NCI-H2029 (cell line): ENCODE data around the gene PSMB5.

Experiments used
- DNase-seq: peaks from one replicate; lab custom pipeline; 2025; lab: John Stamatoyannopoulos, UW

The PSMB5 gene

DNA sequence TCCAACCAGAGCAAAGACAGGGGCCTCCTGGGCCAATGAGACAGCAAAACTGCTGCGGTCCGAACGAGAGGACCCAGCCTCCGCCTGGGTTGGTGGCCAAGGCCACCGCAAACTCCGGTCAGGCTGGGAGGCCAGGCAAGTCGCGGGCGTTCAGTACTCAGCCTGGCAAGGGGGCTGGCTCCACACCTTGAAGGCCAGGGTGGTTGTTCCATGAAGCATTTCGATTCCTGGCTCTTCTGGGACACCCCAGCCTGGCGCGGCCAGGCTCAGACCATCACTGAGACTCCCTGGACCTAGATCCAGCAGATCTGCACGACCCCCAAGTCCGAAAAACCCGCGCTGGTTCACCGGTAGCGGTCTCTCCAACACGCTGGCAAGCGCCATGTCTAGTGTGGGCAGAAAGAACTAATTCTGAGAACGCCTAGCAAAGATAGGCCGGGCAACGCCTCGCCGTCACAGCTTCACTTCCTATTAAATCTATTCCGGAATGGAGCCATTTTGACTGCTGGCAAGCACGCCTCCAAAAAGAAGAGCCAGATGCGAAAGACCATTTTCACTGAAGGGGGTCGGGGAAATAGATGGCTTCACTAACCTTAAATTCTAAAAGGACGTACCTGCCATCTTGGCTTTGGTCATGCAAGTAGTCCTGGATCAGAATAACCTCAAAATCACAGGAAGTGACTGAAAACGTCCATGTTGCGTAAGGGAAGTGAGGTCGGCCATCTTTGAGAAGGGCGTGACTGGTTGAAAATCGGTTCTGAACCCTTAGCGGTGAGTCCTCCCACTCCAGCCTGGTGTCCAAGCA lies at the start of gene PSMB5:
TSS of gene PSMB5 (minus strand) at position 403 of the 805 bp plus-strand sequence. CDS start at position 384, 19 bp downstream.
- no peak for DNase-seq

DNA sequence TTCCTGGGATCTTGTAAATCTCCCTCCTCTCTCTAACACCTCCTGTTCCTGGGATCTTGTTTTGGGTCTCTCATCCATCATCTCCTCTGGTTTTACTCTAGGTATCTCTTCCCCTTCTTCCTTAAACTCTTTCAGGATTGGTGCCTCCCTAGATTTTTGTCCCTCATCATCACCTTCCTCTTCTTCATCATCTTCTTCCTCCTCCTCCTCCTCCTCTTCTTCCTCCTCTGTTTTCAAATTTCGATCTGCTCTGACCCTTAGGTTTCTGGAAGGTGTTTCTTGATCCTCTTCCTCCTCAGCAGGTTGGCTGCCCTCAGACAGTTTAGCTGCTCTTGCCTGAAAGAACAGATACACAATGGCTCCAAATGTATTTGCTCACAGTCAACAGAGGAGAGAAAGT lies 45.8 kb upstream of the PSMB5 start:
- no peak for DNase-seq

DNA sequence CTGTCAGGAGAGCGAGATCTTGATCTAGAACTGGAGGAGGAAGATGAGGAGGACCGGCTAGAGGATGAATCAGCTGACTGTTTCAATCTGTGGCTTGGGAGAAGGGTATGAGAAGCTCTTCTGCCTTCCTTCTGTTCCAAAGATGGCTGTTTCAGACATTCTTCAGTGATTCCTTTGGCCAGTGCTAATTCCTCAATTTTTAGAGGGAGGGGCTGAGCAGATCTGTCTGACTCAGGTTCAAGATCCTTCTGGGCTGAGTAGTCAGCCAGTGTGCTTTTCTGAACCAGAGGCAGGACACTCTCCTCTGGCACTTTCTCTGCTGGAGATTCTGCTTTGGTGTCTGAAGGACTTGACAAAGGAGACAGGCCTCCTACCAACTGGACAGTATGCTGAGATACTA lies 45.0 kb upstream of the PSMB5 start:
- DNase-seq: no peak

DNA sequence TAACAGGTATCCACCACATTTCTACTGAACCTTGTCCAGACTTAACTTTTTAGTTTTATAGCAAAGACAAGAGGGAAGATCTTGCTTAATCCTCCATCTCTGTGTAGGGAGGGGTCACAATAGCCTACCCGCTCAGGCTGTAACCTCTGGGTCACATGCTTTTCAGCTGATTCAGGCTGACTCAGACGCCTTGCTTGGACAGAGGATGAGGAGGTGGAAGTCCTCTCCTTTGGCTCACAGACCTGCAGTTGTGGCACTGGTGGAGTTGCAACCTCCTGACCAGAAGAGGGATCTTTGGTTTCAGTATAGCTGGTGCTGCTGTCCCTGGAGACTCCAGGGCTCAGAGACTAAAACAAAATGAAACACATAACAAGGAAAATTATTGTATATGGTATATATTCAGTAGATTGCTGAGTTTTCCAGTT lies 44.0 kb upstream of the PSMB5 start:
- DNase-seq: no peak

DNA sequence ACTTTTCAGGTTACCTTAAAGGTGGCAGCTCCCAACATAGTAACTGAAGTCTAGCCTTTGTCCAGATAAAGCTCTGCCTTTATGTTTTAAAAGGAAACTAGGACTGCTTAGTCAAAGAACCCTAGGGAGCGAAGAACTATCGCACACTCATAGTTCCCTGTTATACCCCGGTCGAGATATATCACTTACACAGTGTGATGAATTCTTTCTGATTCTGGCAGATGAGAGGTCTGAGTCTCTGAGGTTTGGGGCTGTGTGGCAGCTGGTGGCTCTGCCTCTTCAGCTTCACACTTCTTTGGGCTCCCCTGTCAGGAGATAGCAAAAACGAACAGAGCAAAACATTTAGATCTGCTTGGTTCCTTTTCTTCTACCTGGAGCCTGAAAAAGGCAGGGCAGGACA lies 43.3 kb upstream of the PSMB5 start:
- DNase-seq: no peak

DNA sequence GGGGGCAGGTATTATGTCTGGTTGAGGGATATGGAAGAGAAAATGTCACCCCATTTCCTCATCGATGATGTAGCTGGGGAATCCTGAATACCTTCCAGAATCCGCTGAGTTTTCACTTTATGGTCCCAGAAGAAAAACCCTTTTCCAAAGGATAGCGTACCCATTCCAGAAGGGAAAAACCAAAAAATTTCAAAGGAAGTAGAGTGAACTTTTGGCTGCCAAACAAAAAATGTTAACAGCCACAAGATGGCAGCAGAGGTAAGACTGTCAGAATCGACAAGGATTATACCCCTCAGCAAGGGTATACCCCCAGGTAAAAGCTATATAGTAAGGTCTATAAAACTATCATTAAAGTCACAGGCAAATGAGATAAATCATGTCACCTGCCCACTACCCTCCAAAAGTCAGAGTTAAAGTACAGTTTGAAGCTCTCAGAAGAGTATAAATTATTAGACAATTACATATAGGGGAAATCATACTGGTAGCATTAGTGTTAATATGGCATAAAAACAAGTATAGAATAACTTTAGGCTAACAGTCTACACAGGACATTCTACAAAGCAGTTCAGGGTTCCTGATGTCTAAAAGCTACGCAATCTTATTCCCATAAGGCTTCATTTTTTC lies 42.2 kb upstream of the PSMB5 start:
- DNase-seq: no peak

DNA sequence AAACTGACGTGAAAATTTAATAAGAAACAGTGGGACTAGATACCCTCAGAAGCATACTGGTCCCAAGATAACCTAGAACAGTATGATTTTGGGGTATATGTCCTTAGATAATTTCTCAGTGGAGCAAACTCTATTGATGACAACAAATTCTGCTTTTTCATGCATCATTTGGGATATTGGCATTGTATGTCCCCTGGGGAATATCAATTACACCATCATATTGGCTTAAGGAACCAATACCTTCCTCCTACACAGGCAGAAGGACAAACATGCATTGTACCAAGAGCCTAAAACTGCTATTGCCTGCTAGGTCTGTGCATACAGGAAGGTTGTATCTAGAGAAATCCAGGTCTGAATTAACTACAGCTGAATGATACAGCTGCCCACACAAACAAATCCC lies 40.2 kb upstream of the PSMB5 start:
- no peak for DNase-seq

DNA sequence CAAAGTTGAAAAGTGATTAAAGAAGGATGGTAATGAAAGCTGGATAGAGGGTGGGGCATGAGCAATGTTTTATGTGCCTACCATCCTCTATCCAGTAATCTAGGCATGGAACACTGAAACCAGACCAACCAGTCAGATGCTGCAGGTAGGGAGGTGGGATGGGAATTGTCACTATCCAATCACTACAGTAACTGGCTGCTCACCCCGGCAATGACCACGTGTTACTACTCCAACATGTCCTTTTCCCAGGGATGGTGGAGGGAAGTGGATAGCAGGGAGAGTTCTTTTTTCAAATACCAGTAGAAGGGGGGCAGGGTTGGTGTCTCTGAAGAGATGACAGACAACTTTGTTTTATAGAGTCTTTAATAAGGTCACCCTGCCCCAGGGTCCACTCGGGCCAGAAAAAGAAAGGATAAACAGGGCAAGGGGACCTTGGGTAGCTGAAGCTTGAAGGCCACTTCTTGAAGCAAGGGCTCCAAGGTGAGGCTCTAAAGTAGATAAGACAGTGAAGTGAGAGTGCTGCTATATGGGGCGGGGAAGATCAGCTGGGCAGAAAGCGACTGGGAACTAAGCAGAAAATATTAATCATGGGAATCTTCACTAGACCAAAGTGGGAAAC lies 37.3 kb upstream of the PSMB5 start:
- no peak for DNase-seq

DNA sequence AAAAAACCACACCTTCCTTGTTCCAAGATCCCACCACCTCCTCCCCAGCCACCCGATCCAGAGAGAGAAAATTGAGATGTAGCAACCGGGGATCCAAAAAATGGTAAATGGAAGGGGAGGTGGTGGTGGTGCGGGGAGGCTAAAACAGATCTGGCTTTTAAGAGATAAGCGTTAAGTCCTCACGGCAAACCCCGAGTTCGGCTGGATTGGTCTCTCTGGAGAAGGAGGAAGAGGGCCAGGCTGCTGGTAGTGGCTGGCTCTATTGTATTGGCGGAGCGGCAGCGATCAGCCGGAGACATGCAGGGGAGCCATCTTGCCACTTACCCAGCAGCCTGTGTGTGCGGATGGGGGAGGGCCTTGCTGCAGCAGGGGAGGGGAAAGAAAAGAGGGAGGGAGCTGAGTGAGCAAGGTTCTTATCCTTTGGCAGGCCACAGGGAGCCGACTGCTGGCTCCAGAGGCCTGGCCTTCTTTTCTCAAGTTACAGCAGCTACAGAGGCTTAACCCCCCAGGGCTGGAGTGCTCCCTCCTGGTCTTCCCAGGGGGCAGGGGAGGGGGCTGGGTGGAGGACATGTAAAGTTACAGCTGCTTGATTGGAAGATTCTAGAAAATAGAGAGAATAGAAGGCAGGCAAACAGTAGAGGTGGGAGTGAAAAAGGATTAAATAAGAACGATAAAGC lies 36.7 kb upstream of the PSMB5 start:
- no peak for DNase-seq

DNA sequence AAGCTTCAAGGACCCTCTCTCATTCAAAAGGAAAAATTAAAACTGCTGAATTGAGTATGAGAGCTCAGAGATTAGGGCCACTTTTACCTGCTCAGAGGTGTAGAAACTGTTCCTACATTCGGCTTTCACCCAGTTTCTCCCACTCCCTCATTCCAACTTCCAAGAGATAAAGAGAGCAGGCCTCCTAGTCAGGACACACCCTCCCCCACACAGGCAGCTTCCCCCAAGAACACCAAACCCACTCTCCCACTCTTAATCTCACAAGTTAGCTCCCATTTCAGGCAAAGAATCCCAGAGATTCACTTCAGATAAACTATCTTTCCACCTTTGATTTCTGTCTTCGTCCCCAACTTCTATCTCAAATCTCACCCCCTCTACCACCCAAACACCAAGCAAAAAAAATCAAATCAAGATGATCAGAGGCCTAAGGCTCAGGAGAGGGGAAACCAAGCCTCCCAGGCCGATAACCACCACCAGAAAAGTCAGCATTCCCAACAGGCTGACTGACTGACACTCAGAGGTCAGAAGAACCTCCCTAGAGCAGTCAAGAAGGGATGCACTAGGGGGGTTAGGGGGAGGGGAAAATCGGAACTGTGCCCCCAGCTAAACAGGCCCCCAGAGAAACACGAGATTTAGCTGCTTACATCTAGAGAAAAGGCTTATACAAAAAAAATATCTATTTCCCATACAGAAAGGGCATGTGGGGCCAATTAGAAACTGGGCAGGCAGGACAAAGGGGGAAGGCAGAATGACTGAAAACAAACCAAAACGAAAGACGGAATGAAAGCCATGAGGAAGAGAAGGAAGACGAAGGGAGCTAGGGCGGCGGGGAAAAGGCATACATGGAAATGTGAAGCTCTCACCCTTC lies 35.8 kb upstream of the PSMB5 start:
- DNase-seq: no peak

DNA sequence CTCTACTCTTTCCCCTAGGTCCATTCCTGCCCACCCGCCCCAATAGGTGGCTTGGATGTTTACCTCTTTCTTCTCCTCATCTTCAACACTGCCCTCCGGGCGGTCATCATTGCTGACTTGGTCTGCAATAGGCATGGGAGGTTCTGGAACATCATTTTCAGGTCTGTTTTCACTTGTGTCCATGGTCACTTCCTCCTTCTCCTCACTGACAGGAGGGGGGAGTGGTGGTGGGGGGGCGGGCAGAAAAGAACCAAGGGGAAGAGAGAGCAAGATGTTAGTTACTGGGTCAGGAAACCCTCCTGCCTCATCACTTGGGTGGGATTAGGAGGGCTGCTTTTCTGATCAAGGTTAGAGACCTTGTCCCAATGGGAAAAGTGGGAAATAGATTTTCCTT lies 34.7 kb upstream of the PSMB5 start:
- no peak for DNase-seq

DNA sequence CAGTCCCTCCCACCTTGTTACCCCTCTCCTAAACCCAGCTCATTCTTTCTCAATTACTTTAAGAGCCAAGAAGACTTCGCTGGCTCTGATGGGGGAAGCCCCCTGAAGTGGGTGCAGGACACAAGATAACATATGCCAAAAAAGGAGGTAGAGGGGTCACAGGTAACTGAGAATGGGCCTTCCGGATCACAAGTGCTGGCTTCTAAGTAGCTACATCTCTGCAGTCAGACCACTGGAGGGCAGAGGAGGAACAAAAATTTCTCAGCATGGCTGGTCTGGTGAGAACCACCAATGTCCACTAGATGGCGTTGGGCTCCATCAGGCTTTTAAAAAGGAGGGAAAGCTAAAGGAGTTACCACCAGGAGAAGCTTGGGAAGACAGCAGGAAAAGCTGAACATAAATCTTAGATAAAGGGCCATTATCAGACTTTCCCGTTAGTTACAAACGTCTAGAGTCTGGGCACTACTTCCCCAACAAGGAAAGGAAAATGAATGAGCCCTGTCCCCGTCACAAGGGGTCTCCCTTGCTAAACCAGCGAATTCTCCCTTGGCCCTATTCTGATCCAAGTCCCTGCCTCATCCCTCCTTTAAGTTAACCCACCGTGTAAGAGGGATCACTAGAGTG lies 34.2 kb upstream of the PSMB5 start:
- no peak for DNase-seq

DNA sequence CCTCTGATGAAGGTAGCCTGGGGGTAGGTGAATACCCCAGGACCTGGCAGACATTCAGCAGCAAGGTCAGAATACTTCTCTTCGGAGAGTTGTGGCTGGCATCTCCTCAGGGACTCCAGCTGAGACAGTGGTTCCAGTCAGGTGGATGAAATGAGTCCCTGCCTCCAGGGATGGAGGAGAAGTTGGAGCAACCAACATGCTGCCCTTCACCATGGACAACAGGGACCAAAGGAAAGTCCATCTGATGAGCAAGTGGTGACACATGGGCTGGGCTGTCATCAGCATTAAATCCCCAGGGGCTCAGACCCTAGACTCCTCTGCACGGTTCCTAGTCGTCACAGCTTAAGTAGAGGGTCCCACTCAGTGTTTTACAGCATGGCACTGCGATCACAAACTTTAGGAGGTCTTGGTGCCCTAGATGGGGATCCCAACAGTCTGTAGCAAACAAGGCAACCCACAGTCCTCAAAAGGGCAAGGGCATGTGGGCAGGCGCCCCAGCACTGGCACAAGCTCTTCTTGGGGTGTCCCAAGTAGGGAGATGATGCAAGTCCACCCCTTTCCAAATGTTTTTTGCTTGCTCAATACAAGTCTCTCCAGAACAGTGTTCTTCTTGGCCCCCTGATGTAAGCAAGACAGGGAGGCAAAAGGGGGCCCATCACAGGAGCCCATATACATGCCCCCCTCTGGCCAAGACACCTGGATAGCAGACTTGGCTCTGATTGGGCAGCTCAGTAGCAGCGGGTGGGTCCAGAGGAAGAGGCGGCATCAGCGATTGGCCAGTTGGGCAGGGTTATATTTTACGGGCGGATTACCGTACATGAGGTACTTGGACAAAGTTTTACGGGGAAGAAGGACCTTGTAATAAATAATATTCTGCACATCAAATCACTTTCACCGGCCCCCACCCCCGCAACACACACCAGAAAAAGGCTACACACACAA lies 33.4 kb upstream of the PSMB5 start:
- DNase-seq: no peak

DNA sequence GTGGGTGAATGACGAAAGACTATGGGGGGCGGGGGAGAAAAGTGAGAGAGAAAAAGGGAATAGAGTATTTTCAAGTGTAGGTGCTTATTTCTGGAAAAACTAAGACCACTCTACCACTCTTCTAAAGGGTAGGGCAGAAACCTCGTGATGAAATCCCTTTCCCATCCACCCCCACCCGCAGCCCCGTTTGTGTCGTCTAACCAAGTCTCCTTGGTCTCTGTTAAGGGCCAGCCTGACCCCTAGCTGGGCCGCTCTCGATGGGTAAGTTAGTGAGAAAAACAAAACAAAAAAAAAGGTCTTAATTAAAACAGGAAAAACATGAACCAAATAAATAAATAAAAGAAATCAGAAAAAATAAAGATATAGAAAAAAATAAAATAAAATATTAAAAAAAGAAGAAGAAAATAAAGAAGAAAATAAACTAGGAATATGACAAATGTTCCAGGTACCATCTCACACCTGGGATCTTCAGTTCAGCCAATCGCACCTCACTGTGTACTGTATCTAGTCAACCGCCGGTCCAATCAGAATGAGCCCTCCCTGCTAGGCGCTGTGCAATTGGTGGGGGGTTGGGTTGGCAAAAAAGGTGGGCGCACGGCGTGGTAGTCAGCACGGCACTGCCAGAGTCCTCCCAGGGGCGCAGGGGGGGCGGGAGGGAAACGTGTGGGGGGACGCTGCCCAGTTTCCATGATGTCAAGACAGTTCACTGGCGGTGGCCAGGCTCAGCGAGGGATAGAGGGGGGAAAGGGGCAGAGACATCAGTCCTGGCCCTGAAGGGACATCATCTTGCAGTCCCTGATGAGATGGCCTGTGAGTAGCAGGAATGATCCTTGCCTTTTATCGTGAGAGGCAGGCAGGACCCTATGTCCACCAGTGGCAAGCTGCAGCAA lies 32.4 kb upstream of the PSMB5 start:
- no peak for DNase-seq

DNA sequence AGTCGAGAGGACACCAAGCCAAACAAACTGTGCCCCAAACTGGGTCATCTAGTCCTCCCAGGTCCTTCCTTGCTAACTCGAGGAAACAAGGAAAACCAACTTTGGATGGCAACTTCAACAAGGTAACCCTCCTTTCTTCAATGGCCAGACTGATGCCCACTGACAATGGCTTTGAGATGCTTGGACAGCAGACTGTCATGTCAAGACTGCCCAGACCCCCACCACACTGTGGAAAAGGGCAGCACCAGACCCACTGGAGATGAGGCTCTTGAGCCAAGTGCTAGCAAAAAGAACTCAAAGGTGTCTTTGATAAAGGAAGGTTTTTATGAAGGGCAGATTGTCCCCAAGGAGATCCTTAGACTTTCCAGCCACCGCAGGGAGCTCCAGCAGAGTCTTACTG lies 31.7 kb upstream of the PSMB5 start:
- DNase-seq: no peak

DNA sequence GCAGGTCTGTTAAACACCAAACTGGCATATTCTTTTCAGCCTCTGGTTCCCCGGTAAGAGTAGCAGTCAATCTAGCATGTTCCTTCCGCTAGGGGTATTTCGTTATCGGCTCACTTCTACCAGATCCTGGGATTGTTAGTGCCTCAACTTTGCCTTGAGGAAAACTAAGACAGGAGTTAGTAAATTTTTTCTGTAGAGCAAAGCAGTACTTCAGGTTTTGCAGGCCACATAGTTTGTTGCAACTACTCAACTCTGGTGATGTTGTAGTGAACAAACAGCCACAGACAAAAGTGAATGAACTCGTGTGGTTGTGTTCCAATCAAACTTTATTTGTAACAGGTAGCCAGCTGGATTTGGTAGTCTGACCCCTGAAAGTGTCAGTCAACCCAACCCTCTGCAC lies 28.9 kb upstream of the PSMB5 start:
- no peak for DNase-seq

DNA sequence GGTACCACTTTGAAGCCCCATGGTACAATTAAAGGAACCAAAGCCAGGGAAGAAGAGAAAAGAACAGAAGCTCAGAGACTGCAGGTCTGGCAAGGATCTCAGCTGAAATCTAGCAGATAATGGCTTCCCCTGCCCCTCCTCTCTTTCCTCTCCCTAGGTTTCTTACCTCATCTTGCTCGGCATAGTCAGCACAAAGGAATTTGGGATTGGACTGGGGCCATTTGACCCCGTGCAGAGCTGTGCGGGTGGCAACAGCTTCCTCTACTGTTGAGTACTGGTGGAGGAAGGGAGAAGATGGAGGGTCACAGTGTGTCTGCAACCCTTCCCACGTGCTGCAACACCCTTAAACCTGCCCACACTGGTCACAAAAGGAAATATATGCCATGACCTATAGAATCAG lies 27.3 kb upstream of the PSMB5 start:
- DNase-seq: no peak

DNA sequence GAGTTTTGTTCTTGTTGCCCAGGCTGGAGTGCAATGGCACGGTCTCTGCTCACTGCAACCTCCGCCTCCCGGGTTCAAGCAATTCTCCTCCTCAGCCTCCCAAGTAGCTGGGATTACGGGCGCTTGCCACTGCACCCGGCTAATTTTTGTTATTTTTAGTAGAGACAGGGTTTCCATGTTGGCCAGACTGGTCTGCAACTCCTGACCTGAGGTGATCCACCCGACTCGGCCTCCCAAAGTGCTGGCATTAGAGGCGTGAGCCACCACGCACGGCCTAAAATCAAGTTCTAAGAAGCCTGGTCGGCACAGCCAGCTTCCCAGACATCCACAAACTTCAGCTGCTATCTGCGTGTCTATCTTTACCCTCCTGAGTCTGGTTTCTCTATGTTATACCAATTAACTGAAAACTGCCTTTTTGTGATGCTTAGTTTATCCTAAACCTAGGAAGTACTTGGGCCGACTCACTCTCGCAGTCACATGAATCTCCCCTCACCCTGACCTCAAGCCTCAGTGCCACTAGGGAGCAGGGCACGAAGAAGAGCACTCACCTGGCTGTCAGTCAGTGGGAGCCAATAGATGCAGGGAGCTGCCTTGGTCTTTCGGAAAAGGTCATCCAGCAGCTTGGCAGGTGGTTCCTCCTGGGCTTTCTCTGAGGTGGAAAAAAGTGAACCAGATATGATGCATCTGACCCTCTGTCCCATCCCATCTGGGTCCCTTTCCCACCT lies 26.0 kb upstream of the PSMB5 start:
- no peak for DNase-seq
